ENCODE data around the gene DDB1.

DDB1 gene

GRCh38 chr11:61335355-61335710 is 2.4 kb upstream of the DDB1 start:
- no peak for DNase-seq (ENCODE audit: low read depth)

GRCh38 chr11:61334434-61335354 is 1.8 kb upstream of the DDB1 start:
- no peak for DNase-seq (ENCODE audit: low read depth)

- no peak for DNase-seq (ENCODE audit: low read depth)
Observed at GRCh38 chr11:61333550-61334433, 887 bp upstream of the DDB1 start.

- no peak for DNase-seq (ENCODE audit: low read depth)
Observed at GRCh38 chr11:61332281-61332796, 566 bp downstream of the DDB1 start.

- DNase-seq (ENCODE audit: low read depth), result no peak
Observed at GRCh38 chr11:61331651-61332050, 1.3 kb downstream of the DDB1 start.

GRCh38 chr11:61329871-61330270 is 3.0 kb downstream of the DDB1 start:
- DNase-seq (ENCODE audit: low read depth), result no peak

- DNase-seq (ENCODE audit: low read depth), result no peak
Observed at GRCh38 chr11:61328351-61328750, 4.6 kb downstream of the DDB1 start.

- DNase-seq (ENCODE audit: low read depth), result no peak
Observed at GRCh38 chr11:61327669-61328071, 5.2 kb downstream of the DDB1 start.

- no peak for DNase-seq (ENCODE audit: low read depth)
Observed at GRCh38 chr11:61325649-61326414, 7.1 kb downstream of the DDB1 start.

GRCh38 chr11:61315260-61315659 is 17.6 kb downstream of the DDB1 start:
- no peak for DNase-seq (ENCODE audit: low read depth)

GRCh38 chr11:61310749-61311148 is 22.2 kb downstream of the DDB1 start:
- DNase-seq (ENCODE audit: low read depth), result no peak

- no peak for DNase-seq (ENCODE audit: low read depth)
Observed at GRCh38 chr11:61309739-61310138, 23.2 kb downstream of the DDB1 start.

- DNase-seq (ENCODE audit: low read depth), result no peak
Observed at GRCh38 chr11:61309141-61309540, 23.8 kb downstream of the DDB1 start.

- DNase-seq (ENCODE audit: low read depth), result no peak
Observed at GRCh38 chr11:61307354-61307753, 25.6 kb downstream of the DDB1 start.

- DNase-seq (ENCODE audit: low read depth), result no peak
Observed at GRCh38 chr11:61306221-61306620, 26.7 kb downstream of the DDB1 start.

GRCh38 chr11:61305417-61305816 is 27.5 kb downstream of the DDB1 start:
- no peak for DNase-seq (ENCODE audit: low read depth)

- no peak for DNase-seq (ENCODE audit: low read depth)
Observed at GRCh38 chr11:61303725-61304124, 29.2 kb downstream of the DDB1 start.

GRCh38 chr11:61302550-61302949 is 30.4 kb downstream of the DDB1 start:
- DNase-seq (ENCODE audit: low read depth), result no peak

GRCh38 chr11:61298663-61299244 is 34.2 kb downstream of the DDB1 start:
- DNase-seq (ENCODE audit: low read depth), result no peak

GRCh38 chr11:61297746-61298145 is 35.2 kb downstream of the DDB1 start:
- DNase-seq (ENCODE audit: low read depth), result no peak

- DNase-seq (ENCODE audit: low read depth), result no peak
Observed at GRCh38 chr11:61297341-61297740, 35.6 kb downstream of the DDB1 start.

GRCh38 chr11:61295596-61295926 is 37.3 kb downstream of the DDB1 start:
- no peak for DNase-seq (ENCODE audit: low read depth)

Measured in activated T-helper 1 cell treated with Interleukin-2 at 50 U/mL for 16 hours (primary cell).